Nucleus accumbens (tissue), 56 donors: ENCODE measurements around the gene AGFG1.
"Not testable (repeated sequence)": the region's sequence is repeated elsewhere in the genome, so short reads cannot be mapped to it uniquely, and the experiment has no call there.

ENCODE experiments used
- DNase-seq, 56 donors: peaks; one replicate each; lab custom pipeline; 2025; lab: John Stamatoyannopoulos, UW

The AGFG1 gene

GRCh38 chr2:227527351-227527750 lies 55.4 kb downstream of the AGFG1 start:
- no peak for DNase-seq

- no peak for DNase-seq
Observed at GRCh38 chr2:227528803-227529202, 56.8 kb downstream of the AGFG1 start.

- no peak for DNase-seq
Observed at GRCh38 chr2:227529871-227530270, 57.9 kb downstream of the AGFG1 start.

GRCh38 chr2:227534714-227535113 lies 62.8 kb downstream of the AGFG1 start:
- DNase-seq, result no peak

- DNase-seq, result peak in 1 of 56 donors; percentile 8
Observed at GRCh38 chr2:227536445-227536844, 64.5 kb downstream of the AGFG1 start.

GRCh38 chr2:227539465-227539956 lies 67.6 kb downstream of the AGFG1 start:
- DNase-seq, result no peak

- DNase-seq, result not testable (repeated sequence)
Observed at GRCh38 chr2:227540352-227540751, 68.4 kb downstream of the AGFG1 start.

GRCh38 chr2:227545990-227546389 lies 74.0 kb downstream of the AGFG1 start:
- no peak for DNase-seq

GRCh38 chr2:227551836-227552235 lies 79.9 kb downstream of the AGFG1 start:
- DNase-seq, result no peak

GRCh38 chr2:227562581-227562980 lies 90.6 kb downstream of the AGFG1 start:
- DNase-seq, result no peak

GRCh38 chr2:227565080-227565479 lies 93.1 kb downstream of the AGFG1 start:
- no peak for DNase-seq

- no peak for DNase-seq
Observed at GRCh38 chr2:227566012-227566411, 94.1 kb downstream of the AGFG1 start.

- DNase-seq, result no peak
Observed at GRCh38 chr2:227568852-227569169, 96.9 kb downstream of the AGFG1 start.

- DNase-seq, result no peak
Observed at GRCh38 chr2:227570615-227571014, 98.7 kb downstream of the AGFG1 start.

GRCh38 chr2:227576110-227576509 lies 104.2 kb downstream of the AGFG1 start:
- no peak for DNase-seq

GRCh38 chr2:227576812-227577211 lies 104.9 kb downstream of the AGFG1 start:
- DNase-seq, result no peak

GRCh38 chr2:227577555-227577954 lies 105.6 kb downstream of the AGFG1 start:
- no peak for DNase-seq

- no peak for DNase-seq
Observed at GRCh38 chr2:227578642-227579041, 106.7 kb downstream of the AGFG1 start.

- DNase-seq, result no peak
Observed at GRCh38 chr2:227579791-227580190, 107.8 kb downstream of the AGFG1 start.

- DNase-seq, result no peak
Observed at GRCh38 chr2:227582369-227582768, 110.4 kb downstream of the AGFG1 start.

GRCh38 chr2:227592694-227593387 lies 120.9 kb downstream of the AGFG1 start:
- no peak for DNase-seq

GRCh38 chr2:227595797-227596196 lies 123.8 kb downstream of the AGFG1 start:
- DNase-seq, result no peak

- no peak for DNase-seq
Observed at GRCh38 chr2:227597036-227597435, 125.1 kb downstream of the AGFG1 start.
